Osteoblast (primary cell): ENCODE measurements around the gene XDH. TPM values are rescaled to one million over a fixed set of nuclear protein-coding genes. Genes with fewer than 3 reads are reported as not detected.

ENCODE experiments used
- DNase-seq: peaks from one replicate; pipeline ENCODE4 v3.0.0; 2011; ENCODE audit warnings: low spot score, mixed read lengths; ENCODE audit not compliant: insufficient read length; ENCODE audit errors: missing footprints
- H2AFZ ChIP-seq: 2 replicates; pipeline ENCODE4 v1.6.0; 2011; ENCODE audit warnings: mild to moderate bottlenecking, low read length
- H3K27ac ChIP-seq: 2 replicates; pipeline ENCODE4 v1.5.1; 2011; ENCODE audit warnings: mild to moderate bottlenecking, low read depth, low read length, moderate library complexity
- H3K27me3 ChIP-seq: 2 replicates; pipeline ENCODE4 v1.6.0; 2012; ENCODE audit warnings: mild to moderate bottlenecking, control low read depth, inconsistent platforms, low read length, moderate library complexity; ENCODE audit not compliant: insufficient read depth
- H3K36me3 ChIP-seq: 2 replicates; pipeline ENCODE4 v1.5.1; 2011; ENCODE audit warnings: mild to moderate bottlenecking, low read length, control low read depth, moderate library complexity; ENCODE audit not compliant: insufficient read depth
- H3K4me1 ChIP-seq: 2 replicates; pipeline ENCODE4 v1.5.1; 2011; ENCODE audit warnings: mild to moderate bottlenecking, low read length, control low read depth, moderate library complexity; ENCODE audit not compliant: insufficient read depth
- H3K4me2 ChIP-seq: 2 replicates; pipeline ENCODE4 v1.6.0; 2011; ENCODE audit warnings: mild to moderate bottlenecking, low read length; ENCODE audit not compliant: insufficient read depth
- H3K4me3 ChIP-seq: fragments of 200-600 bp; sonication (generic); 3 replicates; pipeline ENCODE4 v1.5.1; 2012; ENCODE audit warnings: mild to moderate bottlenecking, low read length, inconsistent platforms; ENCODE audit not compliant: insufficient read depth
- H3K79me2 ChIP-seq: 2 replicates; pipeline ENCODE4 v1.6.0; 2012; ENCODE audit warnings: mild to moderate bottlenecking, low read length, control low read depth, inconsistent platforms; ENCODE audit not compliant: insufficient read depth
- H3K9me3 ChIP-seq: 2 replicates; pipeline ENCODE4 v1.5.1; 2011; ENCODE audit warnings: low read depth, low read length, control low read depth
- H4K20me1 ChIP-seq: 2 replicates; pipeline ENCODE4 v1.6.0; 2012; ENCODE audit warnings: mild to moderate bottlenecking, low read length, control low read depth; ENCODE audit not compliant: insufficient read depth
- total RNA-seq: library from RNA; depleted of rRNA; stranded (reverse); fragments of >200 nt; gene quantifications from 2 replicates; pipeline ENCODE4 v1.2.3, GENCODE V29; 2012
- TF ChIP-seq, protein P1 (sequence below): IDR thresholded peaks from 2 replicates; pipeline ENCODE4 v1.5.1; 2011; ENCODE audit warnings: mild to moderate bottlenecking, low read depth, low read length, moderate library complexity; ENCODE audit errors: extremely low read depth

XDH gene
- total RNA-seq = under 0.01 TPM in 2 replicates

DNA sequence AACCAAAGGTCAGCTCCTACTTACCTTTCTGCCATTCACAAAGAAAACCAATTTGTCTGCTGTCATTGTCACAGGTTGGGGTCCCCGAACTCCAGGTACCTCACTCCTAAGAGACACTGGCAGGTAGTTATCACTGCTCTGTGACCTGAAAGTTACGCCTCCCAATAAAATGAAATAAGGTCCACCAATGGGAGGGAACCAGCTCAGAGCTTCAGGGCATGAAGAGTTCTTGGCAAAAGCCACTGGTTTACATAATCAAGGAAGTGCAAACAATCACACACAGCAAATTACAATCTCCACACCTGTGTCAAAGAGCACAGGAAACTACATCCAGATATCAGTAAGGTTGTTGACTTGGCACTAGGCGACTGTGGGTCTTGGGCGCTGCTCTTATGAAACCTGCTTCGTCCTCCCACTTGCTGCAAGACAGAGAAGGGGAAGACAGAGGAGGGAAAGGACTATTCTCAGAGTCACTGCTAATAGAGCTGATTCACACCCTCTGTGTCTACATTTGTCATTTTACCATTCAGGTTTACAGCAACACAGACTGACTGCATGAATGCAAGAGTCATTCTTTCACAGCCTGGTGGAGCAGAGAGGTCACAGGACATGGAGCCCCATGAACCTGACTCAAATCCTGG lies at the start of gene XDH:
XDH (minus strand) TSS at position 142 of the 641 bp plus-strand sequence; CDS start at position 66, 76 bp downstream.
- no peaks in the 10 kb centered on the region for H3K79me2 ChIP-seq
- H4K20me1 ChIP-seq = no peaks in the 10 kb centered on the region
- no peaks in the 10 kb centered on the region for H3K36me3 ChIP-seq
- no peaks in the 10 kb centered on the region for H3K27me3 ChIP-seq
- TF ChIP-seq, protein P1, sequence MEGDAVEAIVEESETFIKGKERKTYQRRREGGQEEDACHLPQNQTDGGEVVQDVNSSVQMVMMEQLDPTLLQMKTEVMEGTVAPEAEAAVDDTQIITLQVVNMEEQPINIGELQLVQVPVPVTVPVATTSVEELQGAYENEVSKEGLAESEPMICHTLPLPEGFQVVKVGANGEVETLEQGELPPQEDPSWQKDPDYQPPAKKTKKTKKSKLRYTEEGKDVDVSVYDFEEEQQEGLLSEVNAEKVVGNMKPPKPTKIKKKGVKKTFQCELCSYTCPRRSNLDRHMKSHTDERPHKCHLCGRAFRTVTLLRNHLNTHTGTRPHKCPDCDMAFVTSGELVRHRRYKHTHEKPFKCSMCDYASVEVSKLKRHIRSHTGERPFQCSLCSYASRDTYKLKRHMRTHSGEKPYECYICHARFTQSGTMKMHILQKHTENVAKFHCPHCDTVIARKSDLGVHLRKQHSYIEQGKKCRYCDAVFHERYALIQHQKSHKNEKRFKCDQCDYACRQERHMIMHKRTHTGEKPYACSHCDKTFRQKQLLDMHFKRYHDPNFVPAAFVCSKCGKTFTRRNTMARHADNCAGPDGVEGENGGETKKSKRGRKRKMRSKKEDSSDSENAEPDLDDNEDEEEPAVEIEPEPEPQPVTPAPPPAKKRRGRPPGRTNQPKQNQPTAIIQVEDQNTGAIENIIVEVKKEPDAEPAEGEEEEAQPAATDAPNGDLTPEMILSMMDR = no peak
- DNase-seq = no peak
- no peak within 1 kb of the TSS for H3K27ac ChIP-seq
- no peak within 1 kb of the TSS for H3K4me3 ChIP-seq
- peak within 1 kb of the TSS; percentile 84 for H3K4me2 ChIP-seq
- peaks cover 14% of the 10 kb centered on the region for H3K4me1 ChIP-seq
- H2AFZ ChIP-seq = peak within 1 kb of the TSS; percentile 87
- H3K9me3 ChIP-seq = no peaks in the 10 kb centered on the region

DNA sequence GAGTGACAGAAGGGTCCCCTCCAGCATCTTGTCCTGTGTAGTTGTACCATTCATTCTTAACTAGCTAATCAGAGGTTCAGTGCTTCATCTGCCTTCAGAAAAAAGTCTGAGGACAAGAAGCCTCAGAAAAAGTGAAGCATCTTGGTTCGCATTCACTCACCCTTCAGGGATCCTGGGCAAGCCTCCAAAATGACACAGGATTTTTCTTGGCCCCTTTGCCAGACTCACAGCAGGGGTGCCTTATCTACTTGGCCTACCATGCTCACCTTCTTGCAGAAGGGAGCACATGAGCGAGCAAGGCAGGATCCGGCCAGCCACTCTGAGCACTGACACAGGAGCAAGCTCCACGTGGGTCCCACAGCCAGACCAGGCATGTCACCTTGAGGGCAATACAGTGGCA lies 43.1 kb upstream of the XDH start:
- Histone ChIP-seq H2AFZ (no peak overlapping the region), H3K4me3 (no peak overlapping the region), H3K4me1 (no peaks in the 10 kb centered on the region), H3K9me3 (peaks cover 1% of the 10 kb centered on the region), H3K27me3 (no peaks in the 10 kb centered on the region), H4K20me1 (no peaks in the 10 kb centered on the region), H3K36me3 (no peaks in the 10 kb centered on the region), H3K4me2 (no peak overlapping the region), H3K79me2 (no peaks in the 10 kb centered on the region), H3K27ac (no peak overlapping the region)
- no peak for DNase-seq
- TF ChIP-seq, protein P1 = no peak

DNA sequence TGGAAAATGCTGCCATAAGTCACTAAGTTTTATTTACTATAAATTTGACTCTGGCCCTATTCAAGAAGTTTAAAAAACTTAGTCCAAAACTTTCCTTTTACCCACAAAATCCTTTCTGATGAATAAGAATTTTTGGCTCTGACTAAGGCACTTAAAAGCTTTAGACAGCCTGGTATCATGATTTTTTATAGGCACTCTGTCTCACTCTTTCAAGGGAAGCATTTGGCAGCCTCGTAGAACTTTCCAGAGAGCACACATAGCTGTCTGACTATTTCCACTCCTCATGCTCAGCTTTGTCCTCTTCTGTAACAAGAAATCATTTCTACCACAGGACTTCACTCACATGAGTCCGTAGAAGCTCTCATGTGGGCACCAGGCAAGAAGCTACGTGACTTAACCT lies 32.3 kb upstream of the XDH start:
- peak; percentile 67 for DNase-seq

DNA sequence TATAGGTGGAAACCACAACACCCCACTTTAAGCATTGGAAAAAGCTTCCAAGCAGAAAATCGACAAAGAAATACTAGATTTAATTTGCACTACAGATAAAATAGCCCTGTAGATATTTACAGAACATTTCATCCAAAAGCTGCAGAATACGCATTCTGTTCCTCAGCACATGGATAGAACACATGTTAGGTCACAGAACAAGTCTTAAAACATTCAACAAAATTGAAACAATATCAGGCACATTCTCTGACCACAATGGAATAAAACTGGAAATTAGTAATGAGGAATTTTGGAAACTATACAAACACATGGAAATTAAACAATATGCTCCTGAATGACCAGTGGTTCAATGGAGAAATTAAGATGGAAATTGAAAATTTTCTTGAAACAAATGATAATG lies 27.8 kb upstream of the XDH start:
- peaks cover 23% of the 10 kb centered on the region for H3K4me1 ChIP-seq
- TF ChIP-seq, protein P1 = no peak
- no peaks in the 10 kb centered on the region for H3K27me3 ChIP-seq
- no peak overlapping the region for H3K4me2 ChIP-seq
- H3K36me3 ChIP-seq = no peaks in the 10 kb centered on the region
- H3K27ac ChIP-seq = no peak overlapping the region
- no peak overlapping the region for H3K4me3 ChIP-seq
- H3K79me2 ChIP-seq = no peaks in the 10 kb centered on the region
- no peak for DNase-seq
- H3K9me3 ChIP-seq = no peaks in the 10 kb centered on the region
- no peaks in the 10 kb centered on the region for H4K20me1 ChIP-seq
- H2AFZ ChIP-seq = no peak overlapping the region

More for the DNA sequence above, 32.3 kb upstream of the XDH start:
- Histone ChIP-seq H3K27me3 (no peaks in the 10 kb centered on the region), H3K79me2 (no peaks in the 10 kb centered on the region), H4K20me1 (no peaks in the 10 kb centered on the region), H3K27ac (peak overlapping the region; percentile 27), H2AFZ (no peak overlapping the region), H3K4me3 (no peak overlapping the region), H3K9me3 (peaks cover 2% of the 10 kb centered on the region), H3K4me2 (no peak overlapping the region), H3K4me1 (peaks cover 14% of the 10 kb centered on the region), H3K36me3 (no peaks in the 10 kb centered on the region)
- TF ChIP-seq, protein P1 = no peak
